ENCODE measurements around the gene ACAP3. TPM values are rescaled to one million over a fixed set of nuclear protein-coding genes. Genes with fewer than 3 reads are reported as not detected.

ACAP3 gene
- total RNA-seq, 1 donor from 2014 or later, result 93.9 TPM

- no peak overlapping the region for H3K27ac Mint-ChIP-seq
- H3K36me3 Mint-ChIP-seq, result no peaks in the 10 kb centered on the region
- no peaks in the 10 kb centered on the region for H3K9me3 Mint-ChIP-seq
- no peaks in the 10 kb centered on the region for H3K27me3 Mint-ChIP-seq
- DNase-seq (ENCODE audit: extremely low spot score, unreplicated experiment), result no peak
- H3K4me3 Mint-ChIP-seq, result no peak overlapping the region
- H3K4me1 Mint-ChIP-seq (ENCODE audit: unreplicated experiment), result peaks cover 6% of the 10 kb centered on the region
- no peak for TF ChIP-seq CTCF (conservative IDR thresholded peaks at IDR 0.05)
Observed at GRCh38 chr1:1296070-1297061, 11.4 kb downstream of the ACAP3 start.

DNA sequence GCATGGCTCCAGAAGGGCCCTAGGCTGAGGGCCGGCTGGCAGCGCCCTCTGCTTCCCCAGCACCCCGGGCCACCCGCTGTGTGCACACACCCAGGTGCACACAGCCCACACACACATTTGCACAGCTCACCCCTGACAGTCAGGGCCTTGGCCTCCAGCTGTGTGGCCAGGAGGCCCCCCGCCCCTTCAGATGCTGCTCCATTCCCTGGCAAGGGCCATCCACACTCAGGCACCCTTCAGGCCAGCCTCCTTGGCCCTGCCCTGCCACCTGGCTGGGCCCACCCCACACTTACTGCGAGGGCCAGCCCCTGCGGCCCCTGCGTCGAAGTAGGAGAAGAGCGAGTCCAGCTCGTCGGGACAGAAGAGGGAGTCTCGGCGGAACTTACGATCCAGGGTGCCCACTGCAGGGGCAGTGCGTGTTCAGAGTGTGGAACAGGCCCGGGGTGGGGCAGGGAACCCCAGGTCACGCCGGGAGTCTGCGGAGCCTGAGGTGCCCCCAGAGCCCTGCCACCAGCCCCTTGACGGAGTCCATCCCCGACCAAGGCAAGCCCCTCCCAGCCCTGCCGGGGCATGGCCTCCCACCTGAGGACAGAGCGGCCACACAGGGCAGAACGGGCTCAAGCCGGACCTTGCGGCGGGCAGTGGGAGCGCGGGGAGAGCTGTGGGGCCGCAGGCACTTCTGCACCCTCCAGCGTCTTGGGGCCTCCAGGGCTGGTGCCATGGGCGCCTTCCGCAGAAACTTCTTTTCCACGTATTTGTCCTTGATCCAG, 12.4 kb downstream of the ACAP3 start:
- Mint-ChIP-seq H3K4me1 (ENCODE audit: unreplicated experiment) (peaks cover 6% of the 10 kb centered on the region), H3K27ac (no peak overlapping the region), H3K9me3 (no peaks in the 10 kb centered on the region), H3K4me3 (no peak overlapping the region), H3K36me3 (no peaks in the 10 kb centered on the region), H3K27me3 (no peaks in the 10 kb centered on the region)
- TF ChIP-seq CTCF (conservative IDR thresholded peaks at IDR 0.05), result no peak
- DNase-seq (ENCODE audit: extremely low spot score, unreplicated experiment), result no peak

DNA sequence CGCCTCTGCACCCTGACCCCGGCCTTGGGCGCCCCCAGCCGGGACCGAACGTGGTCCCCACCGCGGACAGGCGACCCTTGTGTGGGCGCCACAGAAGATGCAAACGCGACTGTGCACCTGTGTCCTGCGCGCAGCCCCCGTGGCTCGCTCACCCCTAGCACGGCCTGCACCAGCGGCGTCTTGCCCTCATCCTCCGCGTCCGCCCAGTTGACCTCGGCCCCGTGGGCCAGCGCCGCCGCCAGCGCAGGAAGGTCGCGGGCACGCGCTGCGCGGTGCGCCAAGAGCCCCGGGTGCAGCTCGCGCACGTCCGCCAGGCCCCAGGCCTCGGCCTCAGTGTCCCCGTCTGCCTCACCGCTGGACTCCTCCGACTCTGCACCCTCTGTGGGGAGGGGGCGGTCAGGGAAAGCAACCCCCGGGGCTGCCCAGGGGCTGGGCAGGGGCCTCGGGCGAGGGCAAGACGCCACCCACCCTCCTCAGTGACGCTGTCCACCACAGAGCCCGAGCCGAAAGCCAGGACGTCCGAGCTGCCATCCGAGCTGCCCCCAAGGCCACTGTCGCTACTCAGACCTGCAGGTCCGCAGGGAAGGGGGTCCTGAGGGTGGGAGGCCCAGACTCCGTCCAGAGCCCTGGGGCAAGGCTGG, 13.4 kb downstream of the ACAP3 start:
- DNase-seq (ENCODE audit: extremely low spot score, unreplicated experiment), result no peak
- no peak for TF ChIP-seq CTCF (conservative IDR thresholded peaks at IDR 0.05)
- Mint-ChIP-seq H3K36me3 (no peaks in the 10 kb centered on the region), H3K27me3 (no peaks in the 10 kb centered on the region), H3K4me3 (no peak overlapping the region), H3K9me3 (no peaks in the 10 kb centered on the region), H3K4me1 (ENCODE audit: unreplicated experiment) (peaks cover 6% of the 10 kb centered on the region), H3K27ac (no peak overlapping the region)

GRCh38 chr1:1293263-1294249, 14.2 kb downstream of the ACAP3 start:
- no peak for DNase-seq (ENCODE audit: extremely low spot score, unreplicated experiment)
- no peaks in the 10 kb centered on the region for H3K27me3 Mint-ChIP-seq
- no peak overlapping the region for H3K27ac Mint-ChIP-seq
- no peaks in the 10 kb centered on the region for H3K9me3 Mint-ChIP-seq
- no peak for TF ChIP-seq CTCF (conservative IDR thresholded peaks at IDR 0.05)
- H3K4me3 Mint-ChIP-seq, result no peak overlapping the region
- peaks cover 6% of the 10 kb centered on the region for H3K4me1 Mint-ChIP-seq (ENCODE audit: unreplicated experiment)
- no peaks in the 10 kb centered on the region for H3K36me3 Mint-ChIP-seq
